HEK293 (cell line): ENCODE measurements around the gene ASIC1.

Experiments used
- BCL11B ChIP-seq: fragments of 450-650 bp; formaldehyde crosslinking; IDR thresholded peaks from 2 replicates; pipeline ENCODE4 v1.5.1; 2016; ENCODE audit warnings: low read depth, missing biosample characterization, missing genetic modification characterization
- EGR2 ChIP-seq: fragments of 450-650 bp; formaldehyde crosslinking; IDR thresholded peaks from 2 replicates; pipeline ENCODE4 v1.5.1; 2016; ENCODE audit warnings: low read depth, missing biosample characterization, missing genetic modification characterization
- GLIS1 ChIP-seq: fragments of 450-650 bp; formaldehyde crosslinking; IDR thresholded peaks from 2 replicates; pipeline ENCODE4 v1.5.1; 2016; ENCODE audit warnings: missing biosample characterization, missing genetic modification characterization
- PRDM1 ChIP-seq: fragments of 450-650 bp; formaldehyde crosslinking; IDR thresholded peaks from 2 replicates; pipeline ENCODE4; 2016; ENCODE audit warnings: missing biosample characterization, missing genetic modification characterization
- ZFHX2 ChIP-seq: fragments of 450-650 bp; formaldehyde crosslinking; conservative IDR thresholded peaks from 2 replicates; pipeline ENCODE4 v1.5.1; 2016; ENCODE audit warnings: missing biosample characterization, missing genetic modification characterization
- ZFP69B ChIP-seq: fragments of 450-650 bp; formaldehyde crosslinking; IDR thresholded peaks from 2 replicates; pipeline ENCODE4 v1.5.1; 2016; ENCODE audit warnings: missing biosample characterization, missing genetic modification characterization
- ZIC2 ChIP-seq: fragments of 450-650 bp; formaldehyde crosslinking; IDR thresholded peaks from 2 replicates; pipeline ENCODE4 v1.5.1; 2016; ENCODE audit warnings: missing biosample characterization, missing genetic modification characterization
- ZNF114 ChIP-seq: fragments of 450-650 bp; formaldehyde crosslinking; IDR thresholded peaks from 2 replicates; pipeline ENCODE4 v1.5.0; 2017; ENCODE audit warnings: missing biosample characterization, missing genetic modification characterization
- ZNF133 ChIP-seq: fragments of 450-650 bp; formaldehyde crosslinking; IDR thresholded peaks from 2 replicates; pipeline ENCODE4 v1.5.1; 2016; ENCODE audit warnings: missing biosample characterization, missing genetic modification characterization
- ZNF174 ChIP-seq: fragments of 450-650 bp; formaldehyde crosslinking; IDR thresholded peaks from 2 replicates; pipeline ENCODE4 v1.5.0; 2017; ENCODE audit warnings: missing biosample characterization, mild to moderate bottlenecking, missing genetic modification characterization
- ZNF211 ChIP-seq: fragments of 450-650 bp; formaldehyde crosslinking; IDR thresholded peaks from 2 replicates; pipeline ENCODE4 v1.5.1; 2016; ENCODE audit warnings: low read depth, missing biosample characterization, missing genetic modification characterization
- ZNF350 ChIP-seq: fragments of 450-650 bp; formaldehyde crosslinking; IDR thresholded peaks from 2 replicates; pipeline ENCODE4 v1.5.0; 2017; ENCODE audit warnings: missing biosample characterization, mild to moderate bottlenecking, missing genetic modification characterization
- ZNF404 ChIP-seq: fragments of 450-650 bp; formaldehyde crosslinking; IDR thresholded peaks from 2 replicates; pipeline ENCODE4 v1.5.1; 2017; ENCODE audit warnings: missing biosample characterization, missing genetic modification characterization
- ZNF416 ChIP-seq: fragments of 450-650 bp; formaldehyde crosslinking; IDR thresholded peaks from 2 replicates; pipeline ENCODE4 v1.5.1; 2016; ENCODE audit warnings: missing biosample characterization, missing genetic modification characterization
- ZNF433 ChIP-seq: fragments of 450-650 bp; formaldehyde crosslinking; IDR thresholded peaks from 2 replicates; pipeline ENCODE4 v1.5.1; 2016; ENCODE audit warnings: missing biosample characterization, missing genetic modification characterization, low read depth
- ZNF473 ChIP-seq: fragments of 450-650 bp; formaldehyde crosslinking; IDR thresholded peaks from 2 replicates; pipeline ENCODE4 v1.5.1; 2017; ENCODE audit warnings: missing biosample characterization, missing genetic modification characterization
- ZNF501 ChIP-seq: fragments of 450-650 bp; formaldehyde crosslinking; IDR thresholded peaks from 2 replicates; pipeline ENCODE4 v1.5.1; 2016; ENCODE audit warnings: missing biosample characterization, missing genetic modification characterization
- ZNF514 ChIP-seq: fragments of 450-650 bp; formaldehyde crosslinking; IDR thresholded peaks from 2 replicates; pipeline ENCODE4 v1.5.1; 2016; ENCODE audit warnings: missing biosample characterization, missing genetic modification characterization
- ZNF560 ChIP-seq: fragments of 450-650 bp; formaldehyde crosslinking; IDR thresholded peaks from 2 replicates; pipeline ENCODE4 v1.5.1; 2017; ENCODE audit warnings: missing biosample characterization, missing genetic modification characterization, borderline replicate concordance
- ZNF596 ChIP-seq: fragments of 450-650 bp; IDR thresholded peaks from 2 replicates; pipeline ENCODE4 v1.5.0; 2018; ENCODE audit warnings: missing biosample characterization, mild to moderate bottlenecking, missing genetic modification characterization, moderate library complexity
- ZNF624 ChIP-seq: fragments of 450-650 bp; formaldehyde crosslinking; IDR thresholded peaks from 2 replicates; pipeline ENCODE4 v1.5.1; 2017; ENCODE audit warnings: missing biosample characterization, missing genetic modification characterization
- ZNF701 ChIP-seq: fragments of 450-650 bp; formaldehyde crosslinking; IDR thresholded peaks from 2 replicates; pipeline ENCODE4 v1.5.1; 2016; ENCODE audit warnings: missing biosample characterization, missing genetic modification characterization
- ZNF777 ChIP-seq: fragments of 450-650 bp; formaldehyde crosslinking; IDR thresholded peaks from 2 replicates; pipeline ENCODE4 v1.5.1; 2017; ENCODE audit warnings: missing biosample characterization, missing genetic modification characterization, borderline replicate concordance
- ZNF843 ChIP-seq: fragments of 450-650 bp; formaldehyde crosslinking; IDR thresholded peaks from 2 replicates; pipeline ENCODE4 v1.5.1; 2016; ENCODE audit warnings: missing biosample characterization, missing genetic modification characterization
- TF ChIP-seq, protein P1 (sequence below): fragments of 450-650 bp; formaldehyde crosslinking; IDR thresholded peaks from 2 replicates; pipeline ENCODE4 v1.5.1; 2017; ENCODE audit warnings: missing biosample characterization, missing genetic modification characterization
- TF ChIP-seq, protein P2 (sequence below): fragments of 450-650 bp; formaldehyde crosslinking; IDR thresholded peaks from 2 replicates; pipeline ENCODE4 v1.5.1; 2016; ENCODE audit warnings: missing biosample characterization, missing genetic modification characterization
- TF ChIP-seq, protein P3 (sequence below): fragments of 450-650 bp; formaldehyde crosslinking; IDR thresholded peaks from 2 replicates; pipeline ENCODE4; 2016; ENCODE audit warnings: missing biosample characterization, missing genetic modification characterization
- TF ChIP-seq, protein P4 (sequence below): fragments of 450-650 bp; formaldehyde crosslinking; IDR thresholded peaks from 2 replicates; pipeline ENCODE4 v1.5.1; 2016; ENCODE audit warnings: missing biosample characterization, missing genetic modification characterization
- TF ChIP-seq, protein P5 (sequence below): fragments of 450-650 bp; formaldehyde crosslinking; IDR thresholded peaks from 2 replicates; pipeline ENCODE4 v1.5.1; 2016; ENCODE audit warnings: missing biosample characterization, missing genetic modification characterization
- TF ChIP-seq, protein P6 (sequence below): fragments of 450-650 bp; formaldehyde crosslinking; IDR thresholded peaks from 2 replicates; pipeline ENCODE4 v1.5.1; 2016; ENCODE audit warnings: missing biosample characterization, missing genetic modification characterization
- TF ChIP-seq, protein P7 (sequence below): fragments of 450-650 bp; IDR thresholded peaks from 2 replicates; pipeline ENCODE4 v1.5.1; 2018; ENCODE audit warnings: missing biosample characterization, mild to moderate bottlenecking, missing genetic modification characterization

Gene ASIC1

DNA sequence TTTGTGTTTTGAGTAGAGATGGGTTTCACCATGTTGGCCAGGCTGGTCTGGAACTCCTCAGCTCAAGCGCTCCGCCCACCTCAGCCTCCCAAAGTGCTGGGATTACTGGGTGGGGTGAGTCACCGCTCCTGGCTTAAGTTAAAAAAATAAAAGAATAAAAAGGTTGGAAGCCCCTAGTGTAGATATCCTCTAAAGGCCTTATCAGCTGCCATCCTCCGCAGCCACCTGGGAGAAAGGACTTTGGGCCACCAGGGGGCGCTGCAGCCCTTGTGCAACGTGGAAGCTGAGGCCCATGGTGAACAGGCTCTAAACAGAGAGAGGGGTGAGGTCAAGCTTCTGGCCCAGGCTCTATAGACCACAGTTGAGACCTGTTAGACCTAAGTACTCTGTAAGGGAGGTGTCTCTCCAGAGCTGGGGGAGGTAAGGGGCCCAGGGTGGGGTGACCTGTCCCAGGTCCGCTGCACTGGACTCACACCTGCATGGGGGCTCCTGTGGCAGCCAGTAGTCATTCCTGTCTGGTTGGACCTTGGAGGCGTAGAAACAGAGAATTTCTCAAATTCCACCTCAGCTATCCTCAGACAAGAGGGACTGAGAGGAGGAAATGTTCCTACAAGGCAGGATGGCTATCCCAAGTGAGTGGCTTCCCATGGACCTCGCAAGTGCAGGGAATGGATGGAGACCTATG, 18.1 kb upstream of the ASIC1 start (continued):
- TF ChIP-seq, protein P1, sequence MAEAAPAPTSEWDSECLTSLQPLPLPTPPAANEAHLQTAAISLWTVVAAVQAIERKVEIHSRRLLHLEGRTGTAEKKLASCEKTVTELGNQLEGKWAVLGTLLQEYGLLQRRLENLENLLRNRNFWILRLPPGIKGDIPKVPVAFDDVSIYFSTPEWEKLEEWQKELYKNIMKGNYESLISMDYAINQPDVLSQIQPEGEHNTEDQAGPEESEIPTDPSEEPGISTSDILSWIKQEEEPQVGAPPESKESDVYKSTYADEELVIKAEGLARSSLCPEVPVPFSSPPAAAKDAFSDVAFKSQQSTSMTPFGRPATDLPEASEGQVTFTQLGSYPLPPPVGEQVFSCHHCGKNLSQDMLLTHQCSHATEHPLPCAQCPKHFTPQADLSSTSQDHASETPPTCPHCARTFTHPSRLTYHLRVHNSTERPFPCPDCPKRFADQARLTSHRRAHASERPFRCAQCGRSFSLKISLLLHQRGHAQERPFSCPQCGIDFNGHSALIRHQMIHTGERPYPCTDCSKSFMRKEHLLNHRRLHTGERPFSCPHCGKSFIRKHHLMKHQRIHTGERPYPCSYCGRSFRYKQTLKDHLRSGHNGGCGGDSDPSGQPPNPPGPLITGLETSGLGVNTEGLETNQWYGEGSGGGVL (tag by site-specific recombination), result no peak
- TF ChIP-seq ZNF433 (tag by site-specific recombination) (no peak), ZNF514 (tag by site-specific recombination) (no peak), ZIC2 (tag by site-specific recombination) (no peak), ZNF560 (no peak), GLIS1 (tag by site-specific recombination) (peak; percentile 22; the same call in 1 of the 2 replicates), ZNF133 (tag by site-specific recombination) (no peak), ZNF777 (no peak), ZNF416 (tag by site-specific recombination) (no peak), ZNF701 (tag by site-specific recombination) (no peak), ZFP69B (tag by site-specific recombination) (no peak), ZNF843 (no peak), ZNF174 (tag by site-specific recombination) (no peak), ZNF624 (no peak), ZNF596 (tag by site-specific recombination) (peak; percentile 91), ZNF350 (tag by site-specific recombination) (no peak), ZNF211 (tag by site-specific recombination) (no peak), BCL11B (tag by site-specific recombination) (no peak), EGR2 (peak; percentile 56), PRDM1 (tag by site-specific recombination) (no peak), ZNF473 (tag by site-specific recombination) (no peak), ZNF114 (tag by site-specific recombination) (no peak), ZNF501 (no peak), ZFHX2 (tag by site-specific recombination) (peak; percentile 69), ZNF404 (tag by site-specific recombination) (no peak)
- TF ChIP-seq, protein P2, sequence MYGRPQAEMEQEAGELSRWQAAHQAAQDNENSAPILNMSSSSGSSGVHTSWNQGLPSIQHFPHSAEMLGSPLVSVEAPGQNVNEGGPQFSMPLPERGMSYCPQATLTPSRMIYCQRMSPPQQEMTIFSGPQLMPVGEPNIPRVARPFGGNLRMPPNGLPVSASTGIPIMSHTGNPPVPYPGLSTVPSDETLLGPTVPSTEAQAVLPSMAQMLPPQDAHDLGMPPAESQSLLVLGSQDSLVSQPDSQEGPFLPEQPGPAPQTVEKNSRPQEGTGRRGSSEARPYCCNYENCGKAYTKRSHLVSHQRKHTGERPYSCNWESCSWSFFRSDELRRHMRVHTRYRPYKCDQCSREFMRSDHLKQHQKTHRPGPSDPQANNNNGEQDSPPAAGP (tag by site-specific recombination), result no peak
- TF ChIP-seq, protein P3, sequence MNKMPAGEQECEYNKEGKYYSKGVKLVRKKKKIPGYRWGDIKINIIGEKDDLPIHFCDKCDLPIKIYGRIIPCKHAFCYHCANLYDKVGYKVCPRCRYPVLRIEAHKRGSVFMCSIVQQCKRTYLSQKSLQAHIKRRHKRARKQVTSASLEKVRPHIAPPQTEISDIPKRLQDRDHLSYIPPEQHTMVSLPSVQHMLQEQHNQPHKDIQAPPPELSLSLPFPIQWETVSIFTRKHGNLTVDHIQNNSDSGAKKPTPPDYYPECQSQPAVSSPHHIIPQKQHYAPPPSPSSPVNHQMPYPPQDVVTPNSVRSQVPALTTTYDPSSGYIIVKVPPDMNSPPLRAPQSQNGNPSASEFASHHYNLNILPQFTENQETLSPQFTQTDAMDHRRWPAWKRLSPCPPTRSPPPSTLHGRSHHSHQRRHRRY (tag by site-specific recombination), result no peak
- TF ChIP-seq, protein P4, sequence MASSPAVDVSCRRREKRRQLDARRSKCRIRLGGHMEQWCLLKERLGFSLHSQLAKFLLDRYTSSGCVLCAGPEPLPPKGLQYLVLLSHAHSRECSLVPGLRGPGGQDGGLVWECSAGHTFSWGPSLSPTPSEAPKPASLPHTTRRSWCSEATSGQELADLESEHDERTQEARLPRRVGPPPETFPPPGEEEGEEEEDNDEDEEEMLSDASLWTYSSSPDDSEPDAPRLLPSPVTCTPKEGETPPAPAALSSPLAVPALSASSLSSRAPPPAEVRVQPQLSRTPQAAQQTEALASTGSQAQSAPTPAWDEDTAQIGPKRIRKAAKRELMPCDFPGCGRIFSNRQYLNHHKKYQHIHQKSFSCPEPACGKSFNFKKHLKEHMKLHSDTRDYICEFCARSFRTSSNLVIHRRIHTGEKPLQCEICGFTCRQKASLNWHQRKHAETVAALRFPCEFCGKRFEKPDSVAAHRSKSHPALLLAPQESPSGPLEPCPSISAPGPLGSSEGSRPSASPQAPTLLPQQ (tag by site-specific recombination), result 0 out of 2 replicates have a peak, but pooled peaks have one; percentile 9
- TF ChIP-seq, protein P5, sequence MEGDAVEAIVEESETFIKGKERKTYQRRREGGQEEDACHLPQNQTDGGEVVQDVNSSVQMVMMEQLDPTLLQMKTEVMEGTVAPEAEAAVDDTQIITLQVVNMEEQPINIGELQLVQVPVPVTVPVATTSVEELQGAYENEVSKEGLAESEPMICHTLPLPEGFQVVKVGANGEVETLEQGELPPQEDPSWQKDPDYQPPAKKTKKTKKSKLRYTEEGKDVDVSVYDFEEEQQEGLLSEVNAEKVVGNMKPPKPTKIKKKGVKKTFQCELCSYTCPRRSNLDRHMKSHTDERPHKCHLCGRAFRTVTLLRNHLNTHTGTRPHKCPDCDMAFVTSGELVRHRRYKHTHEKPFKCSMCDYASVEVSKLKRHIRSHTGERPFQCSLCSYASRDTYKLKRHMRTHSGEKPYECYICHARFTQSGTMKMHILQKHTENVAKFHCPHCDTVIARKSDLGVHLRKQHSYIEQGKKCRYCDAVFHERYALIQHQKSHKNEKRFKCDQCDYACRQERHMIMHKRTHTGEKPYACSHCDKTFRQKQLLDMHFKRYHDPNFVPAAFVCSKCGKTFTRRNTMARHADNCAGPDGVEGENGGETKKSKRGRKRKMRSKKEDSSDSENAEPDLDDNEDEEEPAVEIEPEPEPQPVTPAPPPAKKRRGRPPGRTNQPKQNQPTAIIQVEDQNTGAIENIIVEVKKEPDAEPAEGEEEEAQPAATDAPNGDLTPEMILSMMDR (tag by site-specific recombination), result peak; percentile 90
- TF ChIP-seq, protein P6, sequence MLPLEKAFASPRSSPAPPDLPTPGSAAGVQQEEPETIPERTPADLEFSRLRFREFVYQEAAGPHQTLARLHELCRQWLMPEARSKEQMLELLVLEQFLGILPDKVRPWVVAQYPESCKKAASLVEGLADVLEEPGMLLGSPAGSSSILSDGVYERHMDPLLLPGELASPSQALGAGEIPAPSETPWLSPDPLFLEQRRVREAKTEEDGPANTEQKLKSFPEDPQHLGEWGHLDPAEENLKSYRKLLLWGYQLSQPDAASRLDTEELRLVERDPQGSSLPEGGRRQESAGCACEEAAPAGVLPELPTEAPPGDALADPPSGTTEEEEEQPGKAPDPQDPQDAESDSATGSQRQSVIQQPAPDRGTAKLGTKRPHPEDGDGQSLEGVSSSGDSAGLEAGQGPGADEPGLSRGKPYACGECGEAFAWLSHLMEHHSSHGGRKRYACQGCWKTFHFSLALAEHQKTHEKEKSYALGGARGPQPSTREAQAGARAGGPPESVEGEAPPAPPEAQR (tag by site-specific recombination), result no peak
- TF ChIP-seq, protein P7, sequence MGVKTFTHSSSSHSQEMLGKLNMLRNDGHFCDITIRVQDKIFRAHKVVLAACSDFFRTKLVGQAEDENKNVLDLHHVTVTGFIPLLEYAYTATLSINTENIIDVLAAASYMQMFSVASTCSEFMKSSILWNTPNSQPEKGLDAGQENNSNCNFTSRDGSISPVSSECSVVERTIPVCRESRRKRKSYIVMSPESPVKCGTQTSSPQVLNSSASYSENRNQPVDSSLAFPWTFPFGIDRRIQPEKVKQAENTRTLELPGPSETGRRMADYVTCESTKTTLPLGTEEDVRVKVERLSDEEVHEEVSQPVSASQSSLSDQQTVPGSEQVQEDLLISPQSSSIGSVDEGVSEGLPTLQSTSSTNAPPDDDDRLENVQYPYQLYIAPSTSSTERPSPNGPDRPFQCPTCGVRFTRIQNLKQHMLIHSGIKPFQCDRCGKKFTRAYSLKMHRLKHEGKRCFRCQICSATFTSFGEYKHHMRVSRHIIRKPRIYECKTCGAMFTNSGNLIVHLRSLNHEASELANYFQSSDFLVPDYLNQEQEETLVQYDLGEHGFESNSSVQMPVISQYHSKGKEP (tag by site-specific recombination), result peak; percentile 26; the same call in 1 of the 2 replicates
